Measurements from ENCODE around the gene LRRC32.
"Not testable (repeated sequence)": the region's sequence is repeated elsewhere in the genome, so short reads cannot be mapped to it uniquely, and the experiment has no call there.

Gene LRRC32

GRCh38 chr11:76610371-76610770 is 60.2 kb downstream of the LRRC32 start:
- DNase-seq (ENCODE audit: low read depth): no peak

DNA sequence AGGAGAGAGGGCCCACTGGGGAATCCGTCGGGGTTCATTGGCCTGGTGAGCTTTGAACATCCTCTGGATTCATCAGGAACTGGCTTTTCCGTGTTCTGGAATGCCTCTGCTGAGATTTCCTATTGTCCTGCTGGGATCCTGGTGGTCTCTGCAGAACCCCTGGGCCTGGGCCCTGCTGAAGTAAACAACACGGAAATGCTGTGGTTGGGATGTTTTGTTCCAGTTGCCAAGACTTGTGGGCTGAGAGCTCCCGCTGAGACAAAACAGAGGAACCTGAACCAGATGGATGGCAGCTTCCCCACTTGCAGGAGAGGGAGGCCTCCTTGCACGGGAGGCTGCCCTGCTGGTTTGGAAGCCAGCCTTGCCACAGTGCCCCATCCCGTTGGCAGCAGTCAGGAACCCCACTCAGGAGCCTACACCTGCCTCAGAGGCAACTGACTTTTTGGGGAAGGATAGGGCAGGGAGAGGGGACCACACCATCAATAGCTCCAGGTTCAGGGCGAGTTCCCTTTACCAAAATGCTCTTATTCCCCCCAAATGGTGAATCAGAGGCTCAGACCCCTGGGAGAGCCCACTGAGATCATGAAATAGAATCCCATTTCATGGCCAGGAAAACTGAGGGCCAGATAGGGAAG is 60.7 kb downstream of the LRRC32 start:
- no peak for DNase-seq (ENCODE audit: low read depth)

DNA sequence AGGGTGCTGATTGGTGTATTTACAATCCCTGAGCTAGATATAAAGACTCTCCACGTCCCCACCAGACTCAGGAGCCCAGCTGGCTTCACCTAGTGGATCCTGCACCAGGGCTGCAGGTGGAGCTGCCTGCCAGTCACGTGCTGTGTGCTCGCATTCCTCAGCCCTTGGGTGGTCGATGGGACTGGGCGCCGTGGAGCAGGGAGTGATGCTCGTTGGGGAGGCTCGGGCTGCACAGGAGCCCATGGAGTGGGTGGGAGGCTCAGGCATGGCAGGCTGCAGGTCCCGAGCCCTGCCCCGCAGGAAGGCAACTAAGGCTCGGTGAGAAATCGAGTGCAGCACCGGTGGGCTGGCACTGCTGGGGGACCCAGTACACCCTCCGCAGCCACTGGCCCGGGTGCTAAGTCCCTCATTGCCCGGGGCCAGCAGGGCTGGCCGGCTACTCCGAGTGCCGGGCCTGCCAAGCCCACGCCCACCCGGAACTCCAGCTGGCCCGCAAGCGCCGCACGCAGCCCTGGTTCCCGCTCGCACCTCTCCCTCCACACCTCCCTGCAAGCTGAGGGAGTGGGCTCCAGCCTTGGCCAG is 61.6 kb downstream of the LRRC32 start:
- not testable (repeated sequence) for DNase-seq (ENCODE audit: low read depth)

DNA sequence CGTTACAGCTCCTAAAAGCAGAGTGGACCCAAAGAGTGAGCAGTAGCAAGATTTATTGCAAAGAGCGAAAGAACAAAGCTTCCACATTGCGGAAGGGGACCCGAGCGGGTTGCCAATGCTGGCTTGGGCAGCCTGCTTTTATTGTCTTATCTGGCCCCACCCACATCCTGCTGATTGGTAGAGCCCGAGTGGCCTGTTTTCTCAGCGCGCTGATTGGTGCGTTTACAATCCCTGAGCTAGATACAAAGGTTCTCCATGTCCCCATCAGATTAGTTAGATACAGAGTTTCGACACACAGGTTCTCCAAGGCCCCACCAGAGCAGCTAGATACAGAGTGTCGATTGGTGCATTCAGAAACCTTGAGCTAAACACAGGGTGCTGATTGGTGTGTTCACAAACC is 62.3 kb downstream of the LRRC32 start:
- not testable (repeated sequence) for DNase-seq (ENCODE audit: low read depth)

All from stimulated activated CD8-positive, alpha-beta memory T cell treated with anti-CD3 and anti-CD28 coated beads, Interleukin-4, amount 100 ng/mL, for 24 hours (primary cell).